Measurements from ENCODE around the gene CDH4. TPM values are rescaled to one million over a fixed set of nuclear protein-coding genes. Genes with fewer than 3 reads are reported as not detected.

Gene CDH4
- total and polyA plus RNA-seq, 12 donors, result 0.04 to 0.25 (median 0.08) TPM; not detected in 5

GRCh38 chr20:61256365-61256764, 4.3 kb downstream of the CDH4 start:
- no peak for TF ChIP-seq CTCF (IDR thresholded peaks at IDR 0.05)
- Histone ChIP-seq H3K27ac (no peak overlapping the region), H3K4me1 (peaks cover 0 to 15% (median 3%) of the 10 kb centered on the region in 9 donors), H3K27me3 (peaks cover 21 to 80% (median 60%) of the 10 kb centered on the region in 7 donors), H3K36me3 (no peaks in the 10 kb centered on the region), H3K4me3 (no peak overlapping the region), H3K9me3 (peaks cover 0 to 8% (median 0%) of the 10 kb centered on the region in 11 donors)
- no peak for DNase-seq
- no peak for ATAC-seq
- intact Hi-C loops (cut with DNase I), result no loop called here
- WGBS, 2 donors, result 84 to 86% methylated on average over 9 of the region's 9 CpGs

DNA sequence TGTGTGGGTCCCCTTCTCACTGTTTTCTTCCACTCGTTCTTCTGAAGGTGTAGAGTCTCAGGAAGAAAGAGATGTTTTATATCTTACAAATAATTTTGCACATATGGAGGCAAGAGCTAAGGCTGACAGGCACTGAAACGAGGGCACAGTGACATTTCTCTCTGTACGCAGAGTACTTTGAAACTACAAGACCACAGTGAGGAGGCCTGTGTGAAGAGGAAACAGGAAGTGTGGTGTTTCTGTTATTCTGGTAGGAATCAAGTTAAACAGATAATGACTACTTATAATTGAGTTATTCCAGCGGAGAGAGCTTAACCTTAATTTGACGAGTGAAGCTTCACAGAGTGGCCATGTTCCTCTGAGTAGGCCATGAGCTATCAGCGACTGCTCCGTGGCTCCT, 4.8 kb downstream of the CDH4 start:
- TF ChIP-seq CTCF (IDR thresholded peaks at IDR 0.05), result no peak
- Histone ChIP-seq H3K27ac (no peak overlapping the region), H3K27me3 (peaks cover 16 to 80% (median 59%) of the 10 kb centered on the region in 7 donors), H3K36me3 (no peaks in the 10 kb centered on the region), H3K9me3 (peaks cover 0 to 8% (median 0%) of the 10 kb centered on the region in 11 donors), H3K4me1 (peaks cover 0 to 11% (median 3%) of the 10 kb centered on the region in 9 donors), H3K4me3 (no peak overlapping the region)
- no peak for DNase-seq
- intact Hi-C loops (cut with DNase I), result no loop called here
- ATAC-seq, result no peak
- 69 to 72% methylated on average over 7 of the region's 7 CpGs for WGBS, 2 donors

GRCh38 chr20:61257611-61258010, 5.5 kb downstream of the CDH4 start:
- Histone ChIP-seq H3K4me3 (no peak overlapping the region), H3K9me3 (peaks cover 0 to 8% (median 0%) of the 10 kb centered on the region in 11 donors), H3K36me3 (no peaks in the 10 kb centered on the region), H3K27me3 (peaks cover 13 to 83% (median 62%) of the 10 kb centered on the region in 7 donors), H3K4me1 (peaks cover 0 to 11% (median 3%) of the 10 kb centered on the region in 9 donors), H3K27ac (no peak overlapping the region)
- TF ChIP-seq CTCF (IDR thresholded peaks at IDR 0.05), result no peak
- intact Hi-C loops (cut with DNase I), result no loop called here
- no peak for ATAC-seq
- 92 to 95% methylated on average over 20 of the region's 20 CpGs for WGBS, 2 donors
- DNase-seq, result no peak

DNA sequence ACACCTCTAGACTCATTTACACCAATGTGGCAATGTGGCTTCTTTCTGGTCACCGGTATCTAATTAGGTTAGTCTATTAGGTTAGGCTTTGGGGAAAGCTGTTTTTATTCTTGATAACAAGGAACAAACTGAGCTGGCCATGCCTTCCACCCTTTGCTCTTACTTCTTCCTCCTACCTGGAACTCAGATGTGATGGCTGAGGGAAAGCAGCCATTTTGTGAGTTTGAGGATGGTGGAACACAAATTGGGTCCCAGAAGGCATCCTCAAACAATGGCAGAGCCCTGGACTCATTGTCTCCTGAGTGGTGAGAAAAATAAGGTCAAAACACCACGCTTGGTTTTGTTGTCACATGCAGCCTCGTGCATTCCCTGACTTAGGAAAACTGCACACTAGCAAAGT, 7.7 kb downstream of the CDH4 start:
- H3K36me3 ChIP-seq, result no peaks in the 10 kb centered on the region
- no peak for TF ChIP-seq CTCF (IDR thresholded peaks at IDR 0.05)
- ATAC-seq (no peak), DNase-seq (no peak)
- peaks cover 0 to 8% (median 0%) of the 10 kb centered on the region in 11 donors for H3K9me3 ChIP-seq
- intact Hi-C loops (cut with DNase I), result no loop called here
- peaks cover 0 to 78% (median 47%) of the 10 kb centered on the region in 7 donors for H3K27me3 ChIP-seq
- H3K4me1 ChIP-seq, result no peaks in the 10 kb centered on the region
- no peak overlapping the region for H3K4me3 ChIP-seq
- no peak overlapping the region for H3K27ac ChIP-seq
- WGBS, 2 donors, result 80 to 85% methylated on average over 3 of the region's 3 CpGs

All from heart right ventricle (tissue), 16 donors.